Left ventricle myocardium inferior (tissue), 1 donor: Measurements from ENCODE around the gene SLC13A4. TPM values are rescaled to one million over a fixed set of nuclear protein-coding genes. Genes with fewer than 3 reads are reported as not detected.

Experiments
- DNase-seq: peaks from one replicate; pipeline ENCODE4 v3.0.0-alpha.2; 2020
- H3K27ac ChIP-seq: fragments of 200-600 bp; replicated peaks from 2 replicates; pipeline ENCODE4 v1.8.0; 2021
- H3K27me3 ChIP-seq: fragments of 200-600 bp; 2 replicates; pipeline ENCODE4 v1.8.0; 2021; ENCODE audit warnings: low read depth
- H3K36me3 ChIP-seq: fragments of 200-600 bp; 2 replicates; pipeline ENCODE4 v1.8.0; 2021
- H3K4me1 ChIP-seq: fragments of 200-600 bp; 2 replicates; pipeline ENCODE4 v1.8.0; 2021
- H3K4me3 ChIP-seq: fragments of 200-600 bp; 2 replicates; pipeline ENCODE4 v1.8.0; 2021; ENCODE audit warnings: mild to moderate bottlenecking, moderate library complexity
- H3K9me3 ChIP-seq: fragments of 200-600 bp; replicated peaks from 2 replicates; pipeline ENCODE4 v1.8.0; 2021
- intact Hi-C: fragments of 100-400 bp; cut with micrococcal nuclease; formaldehyde crosslinking; loops from one replicate; pipeline ENCODE4 v1.11.0; 2022
- total RNA-seq: library from RNA; stranded (reverse); fragmentation: NEBNext Ultra II Directional; extraction: Animal tissue kit (Norgen Biotek cat#: 25700); gene quantifications from one replicate; pipeline ENCODE4 v1.2.1, GENCODE V29; 2021
- TF ChIP-seq, protein P1 (sequence below): fragments of 200-600 bp; IDR thresholded peaks from 2 replicates; pipeline ENCODE4 v1.8.0; 2021; ENCODE audit warnings: antibody characterized with exemption, mild to moderate bottlenecking, borderline replicate concordance
- donor health status: DM: no; HTN: yes; CAD: no; lungs with severe emphysema.

Gene SLC13A4
- total RNA-seq, 1 donor from 2014 or later: 0.44 TPM

DNA sequence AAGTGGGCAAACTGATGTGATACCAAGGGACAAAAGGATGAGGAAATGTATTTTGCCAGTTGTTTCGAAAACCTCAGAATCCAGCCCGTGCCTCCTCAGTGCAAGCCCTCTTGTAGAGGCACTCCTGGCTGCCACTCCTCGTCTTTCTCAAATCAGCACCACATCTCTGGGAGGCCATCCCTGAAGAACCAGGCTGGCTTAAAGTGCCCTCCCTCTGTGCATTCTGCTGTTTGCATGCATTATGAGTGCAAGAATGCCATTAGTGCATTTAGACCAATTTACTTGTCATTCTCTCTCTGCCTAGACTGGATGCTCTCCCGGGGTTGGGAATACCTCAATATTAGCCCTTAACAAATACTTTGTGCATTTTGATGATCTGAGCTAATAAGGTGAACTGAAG lies 40.5 kb upstream of the SLC13A4 start:
- Histone ChIP-seq H3K9me3 (no peaks in the 10 kb centered on the region), H3K27me3 (no peaks in the 10 kb centered on the region), H3K36me3 (no peaks in the 10 kb centered on the region), H3K4me1 (peaks cover 24% of the 10 kb centered on the region), H3K27ac (peak overlapping the region; percentile 75), H3K4me3 (no peak overlapping the region)
- TF ChIP-seq, protein P1, sequence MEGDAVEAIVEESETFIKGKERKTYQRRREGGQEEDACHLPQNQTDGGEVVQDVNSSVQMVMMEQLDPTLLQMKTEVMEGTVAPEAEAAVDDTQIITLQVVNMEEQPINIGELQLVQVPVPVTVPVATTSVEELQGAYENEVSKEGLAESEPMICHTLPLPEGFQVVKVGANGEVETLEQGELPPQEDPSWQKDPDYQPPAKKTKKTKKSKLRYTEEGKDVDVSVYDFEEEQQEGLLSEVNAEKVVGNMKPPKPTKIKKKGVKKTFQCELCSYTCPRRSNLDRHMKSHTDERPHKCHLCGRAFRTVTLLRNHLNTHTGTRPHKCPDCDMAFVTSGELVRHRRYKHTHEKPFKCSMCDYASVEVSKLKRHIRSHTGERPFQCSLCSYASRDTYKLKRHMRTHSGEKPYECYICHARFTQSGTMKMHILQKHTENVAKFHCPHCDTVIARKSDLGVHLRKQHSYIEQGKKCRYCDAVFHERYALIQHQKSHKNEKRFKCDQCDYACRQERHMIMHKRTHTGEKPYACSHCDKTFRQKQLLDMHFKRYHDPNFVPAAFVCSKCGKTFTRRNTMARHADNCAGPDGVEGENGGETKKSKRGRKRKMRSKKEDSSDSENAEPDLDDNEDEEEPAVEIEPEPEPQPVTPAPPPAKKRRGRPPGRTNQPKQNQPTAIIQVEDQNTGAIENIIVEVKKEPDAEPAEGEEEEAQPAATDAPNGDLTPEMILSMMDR: no peak
- no peak for DNase-seq
- intact Hi-C loops: no loop called here

DNA sequence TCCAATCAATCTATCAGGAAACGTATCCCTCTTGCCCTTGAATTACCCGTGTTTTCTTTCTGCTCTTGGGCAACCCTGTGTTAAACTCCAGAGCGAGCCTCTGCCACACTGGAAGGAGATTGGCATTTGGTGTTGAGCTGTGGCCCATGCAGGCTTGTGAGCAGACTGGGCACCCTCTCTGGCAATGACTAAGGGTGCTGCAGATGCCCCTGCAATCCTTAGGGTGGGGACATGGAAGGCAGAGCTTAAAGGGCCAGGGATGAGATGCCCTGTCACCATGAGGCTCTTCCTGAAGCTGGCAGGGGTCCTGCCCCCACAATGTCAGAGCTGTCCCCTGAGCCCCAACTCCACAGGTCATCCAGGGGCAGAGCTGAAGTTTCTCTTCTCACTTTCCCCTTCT lies 40.1 kb upstream of the SLC13A4 start:
- TF ChIP-seq, protein P1: no peak
- H3K27me3 ChIP-seq: no peaks in the 10 kb centered on the region
- DNase-seq: no peak
- peak overlapping the region; percentile 75 for H3K27ac ChIP-seq
- intact Hi-C loops: no loop called here
- H3K4me3 ChIP-seq: no peak overlapping the region
- no peaks in the 10 kb centered on the region for H3K36me3 ChIP-seq
- H3K4me1 ChIP-seq: peaks cover 21% of the 10 kb centered on the region
- H3K9me3 ChIP-seq: no peaks in the 10 kb centered on the region

DNA sequence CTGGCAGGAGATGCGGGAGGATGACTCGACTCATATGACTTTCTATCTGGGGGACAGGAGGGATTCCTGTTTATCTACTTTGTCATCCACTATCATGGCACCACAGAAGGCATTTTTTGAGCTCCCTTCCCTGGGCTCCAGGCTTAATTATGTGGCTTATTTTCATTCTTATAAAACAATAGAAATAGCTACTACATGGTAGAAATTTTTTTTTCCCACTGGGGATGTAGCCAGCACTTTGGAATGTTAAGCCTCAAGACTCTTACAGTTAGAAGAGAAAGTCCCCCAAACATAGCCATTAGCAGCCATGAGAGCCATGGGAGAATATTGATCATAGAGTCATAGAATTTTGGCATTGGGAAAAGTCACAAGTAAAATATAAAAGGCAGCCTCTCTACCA lies 35.3 kb upstream of the SLC13A4 start:
- Histone ChIP-seq H3K36me3 (no peaks in the 10 kb centered on the region), H3K27me3 (no peaks in the 10 kb centered on the region), H3K4me3 (no peak overlapping the region), H3K27ac (no peak overlapping the region), H3K9me3 (no peaks in the 10 kb centered on the region), H3K4me1 (peaks cover 20% of the 10 kb centered on the region)
- TF ChIP-seq, protein P1: no peak
- intact Hi-C loops: no loop called here
- no peak for DNase-seq

DNA sequence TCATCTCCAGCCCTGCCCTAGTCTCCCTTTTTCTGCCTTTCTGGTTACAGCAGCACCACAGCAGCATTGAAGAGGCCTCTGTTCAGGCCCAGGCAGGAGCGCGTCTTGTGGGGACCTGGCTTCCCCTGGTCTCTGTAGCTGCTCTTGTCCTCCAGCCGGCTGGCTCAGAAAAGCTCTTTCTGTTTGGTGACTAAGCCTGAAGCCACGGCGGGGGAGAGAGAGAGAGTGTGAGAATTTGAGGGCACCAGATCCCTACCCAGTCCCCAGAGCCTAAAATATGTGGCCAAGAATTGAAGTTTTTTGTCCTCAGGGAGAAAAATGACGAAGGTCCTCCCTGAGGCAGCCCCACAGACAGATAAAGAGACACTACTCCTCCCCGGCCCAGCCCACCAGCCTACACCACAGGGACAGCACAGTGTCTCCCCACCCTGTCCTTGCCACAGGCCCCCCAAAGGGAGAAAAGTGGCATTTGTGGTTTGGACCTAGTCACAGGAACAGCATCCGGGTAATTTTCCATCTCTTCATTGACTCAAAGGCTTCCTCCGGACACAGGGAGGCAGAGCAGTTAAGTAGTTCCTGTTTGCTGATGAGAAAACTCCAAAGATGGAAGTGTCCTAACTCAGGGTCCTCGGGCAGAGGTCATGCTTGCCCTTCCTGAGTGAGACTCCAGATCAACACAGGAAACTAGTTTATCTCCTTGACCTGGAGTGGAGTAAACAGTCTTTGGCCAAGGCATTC lies 33.9 kb upstream of the SLC13A4 start:
- Histone ChIP-seq H3K9me3 (no peaks in the 10 kb centered on the region), H3K36me3 (no peaks in the 10 kb centered on the region), H3K4me3 (no peak overlapping the region), H3K4me1 (peaks cover 17% of the 10 kb centered on the region), H3K27ac (peak overlapping the region; percentile 56), H3K27me3 (no peaks in the 10 kb centered on the region)
- no peak for DNase-seq
- intact Hi-C loops: no loop called here
- TF ChIP-seq, protein P1: no peak

DNA sequence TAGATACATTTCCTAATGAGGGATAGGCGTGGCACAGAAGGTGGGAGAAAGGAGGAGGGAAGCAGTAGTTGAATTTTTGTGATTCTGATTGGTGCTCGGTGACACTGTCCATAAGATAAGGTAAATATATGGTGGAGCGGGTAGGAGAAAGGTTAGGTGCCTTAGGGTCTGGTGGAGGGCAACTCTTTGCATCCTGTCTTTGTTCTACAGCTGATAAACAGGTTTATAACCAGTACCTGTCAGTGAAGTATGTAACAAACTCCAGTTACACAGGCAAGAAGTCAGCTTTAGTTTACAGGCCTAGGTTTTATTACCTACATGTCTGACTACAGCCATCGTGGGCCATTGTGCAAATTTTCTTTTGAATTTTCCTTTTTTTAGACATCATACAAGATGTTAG lies 31.5 kb upstream of the SLC13A4 start:
- Histone ChIP-seq H3K27me3 (no peaks in the 10 kb centered on the region), H3K27ac (peak overlapping the region; percentile 82), H3K9me3 (no peaks in the 10 kb centered on the region), H3K4me1 (peaks cover 24% of the 10 kb centered on the region), H3K36me3 (no peaks in the 10 kb centered on the region), H3K4me3 (no peak overlapping the region)
- DNase-seq: no peak
- TF ChIP-seq, protein P1: no peak
- intact Hi-C loops: no loop called here
